Measurements from ENCODE around the gene ALMS1. TPM values are rescaled to one million over a fixed set of nuclear protein-coding genes. Genes with fewer than 3 reads are reported as not detected.

Gene ALMS1
- polyA plus RNA-seq, 1 of the 3 experiments (the other 2 are of a cell fraction): 7.0 TPM

DNA sequence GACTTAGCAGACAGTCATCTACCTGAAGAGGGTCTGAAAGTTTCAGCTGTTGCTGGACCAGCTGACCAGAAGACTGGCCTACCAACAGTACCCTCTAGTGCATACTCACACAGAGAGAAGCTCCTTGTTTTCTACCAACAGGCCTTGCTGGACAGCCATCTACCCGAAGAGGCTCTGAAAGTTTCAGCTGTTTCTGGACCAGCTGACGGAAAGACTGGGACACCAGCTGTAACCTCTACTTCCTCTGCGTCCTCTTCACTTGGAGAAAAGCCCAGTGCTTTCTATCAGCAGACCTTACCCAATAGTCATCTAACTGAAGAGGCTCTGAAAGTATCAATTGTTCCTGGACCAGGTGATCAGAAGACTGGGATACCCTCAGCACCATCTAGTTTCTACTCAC, 63.2 kb downstream of the ALMS1 start:
- Histone ChIP-seq H3K27me3 (ENCODE audit: insufficient read depth) (no peaks in the 10 kb centered on the region), H2AFZ (ENCODE audit: low read depth) (no peak overlapping the region), H3K4me2 (no peak overlapping the region), H3K27ac (ENCODE audit: low read depth in 2 of 2, low read length in 1 of 2) (no peak overlapping the region), H3K4me3 (ENCODE audit: low read depth in 2 of 2, low read length in 1 of 2) (no peak overlapping the region), H3K9ac (no peak overlapping the region), H3F3A (replicated peaks; ENCODE audit: insufficient read depth) (no peaks in the 10 kb centered on the region), H3K36me3 (replicated peaks in 1 of 2; ENCODE audit: control insufficient read depth in 1 of 2, insufficient read depth in 2 of 2, low read length in 1 of 2) (peaks cover 36 to 57% of the 10 kb centered on the region in 2 experiments), H3K9me2 (no peaks in the 10 kb centered on the region), H3K79me2 (ENCODE audit: insufficient read depth) (no peaks in the 10 kb centered on the region), H3K9me3 (no peaks in the 10 kb centered on the region), H4K20me1 (ENCODE audit: insufficient read depth) (no peaks in the 10 kb centered on the region), H3K4me1 (ENCODE audit: control insufficient read depth in 1 of 2, insufficient read depth in 2 of 2, low read depth in 1 of 2, low read length in 1 of 2) (no peaks in the 10 kb centered on the region)
- 79% methylated on average over 3 of the region's 3 CpGs for WGBS (ENCODE audit: low lambda C conversion rate)
- ChIA-PET POLR2A (no interaction called here), CTCF (no interaction called here)
- DNase-seq: no peak
- TF ChIP-seq EZH2phosphoT487 (IDR thresholded peaks at IDR 0.05; ENCODE audit: borderline replicate concordance, low read depth) (no peak), MXI1 (IDR thresholded peaks at IDR 0.05; ENCODE audit: low read depth, low read length) (no peak), RXRA (IDR thresholded peaks at IDR 0.05; ENCODE audit: borderline replicate concordance, low read depth) (no peak), TEAD4 (IDR thresholded peaks at IDR 0.05; ENCODE audit: borderline replicate concordance, insufficient read depth) (no peak), POLR2AphosphoS5 (IDR thresholded peaks at IDR 0.05; ENCODE audit: low read depth, low read length) (no peak)
- TF ChIP-seq, protein P1, sequence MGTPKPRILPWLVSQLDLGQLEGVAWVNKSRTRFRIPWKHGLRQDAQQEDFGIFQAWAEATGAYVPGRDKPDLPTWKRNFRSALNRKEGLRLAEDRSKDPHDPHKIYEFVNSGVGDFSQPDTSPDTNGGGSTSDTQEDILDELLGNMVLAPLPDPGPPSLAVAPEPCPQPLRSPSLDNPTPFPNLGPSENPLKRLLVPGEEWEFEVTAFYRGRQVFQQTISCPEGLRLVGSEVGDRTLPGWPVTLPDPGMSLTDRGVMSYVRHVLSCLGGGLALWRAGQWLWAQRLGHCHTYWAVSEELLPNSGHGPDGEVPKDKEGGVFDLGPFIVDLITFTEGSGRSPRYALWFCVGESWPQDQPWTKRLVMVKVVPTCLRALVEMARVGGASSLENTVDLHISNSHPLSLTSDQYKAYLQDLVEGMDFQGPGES (IDR thresholded peaks at IDR 0.05; ENCODE audit: low read depth, low read length): no peak
- TF ChIP-seq, protein P2, sequence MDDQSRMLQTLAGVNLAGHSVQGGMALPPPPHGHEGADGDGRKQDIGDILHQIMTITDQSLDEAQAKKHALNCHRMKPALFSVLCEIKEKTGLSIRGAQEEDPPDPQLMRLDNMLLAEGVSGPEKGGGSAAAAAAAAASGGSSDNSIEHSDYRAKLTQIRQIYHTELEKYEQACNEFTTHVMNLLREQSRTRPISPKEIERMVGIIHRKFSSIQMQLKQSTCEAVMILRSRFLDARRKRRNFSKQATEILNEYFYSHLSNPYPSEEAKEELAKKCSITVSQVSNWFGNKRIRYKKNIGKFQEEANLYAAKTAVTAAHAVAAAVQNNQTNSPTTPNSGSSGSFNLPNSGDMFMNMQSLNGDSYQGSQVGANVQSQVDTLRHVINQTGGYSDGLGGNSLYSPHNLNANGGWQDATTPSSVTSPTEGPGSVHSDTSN (IDR thresholded peaks at IDR 0.05): no peak

DNA sequence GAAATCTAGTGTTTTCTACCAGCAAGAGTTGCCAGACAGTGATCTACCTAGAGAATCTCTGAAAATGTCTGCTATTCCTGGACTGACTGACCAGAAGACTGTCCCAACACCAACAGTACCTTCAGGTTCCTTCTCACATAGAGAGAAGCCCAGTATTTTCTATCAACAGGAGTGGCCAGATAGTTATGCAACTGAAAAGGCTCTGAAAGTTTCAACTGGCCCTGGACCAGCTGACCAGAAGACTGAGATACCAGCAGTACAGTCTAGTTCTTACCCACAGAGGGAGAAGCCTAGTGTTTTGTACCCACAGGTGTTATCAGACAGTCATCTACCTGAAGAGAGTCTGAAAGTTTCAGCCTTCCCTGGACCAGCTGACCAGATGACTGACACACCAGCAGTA, 63.8 kb downstream of the ALMS1 start:
- Histone ChIP-seq H3K4me2 (no peak overlapping the region), H3K9me3 (no peaks in the 10 kb centered on the region), H3K4me3 (ENCODE audit: low read depth in 2 of 2, low read length in 1 of 2) (no peak overlapping the region), H3K27ac (ENCODE audit: low read depth in 2 of 2, low read length in 1 of 2) (no peak overlapping the region), H3K4me1 (ENCODE audit: control insufficient read depth in 1 of 2, insufficient read depth in 2 of 2, low read depth in 1 of 2, low read length in 1 of 2) (no peaks in the 10 kb centered on the region), H3K79me2 (ENCODE audit: insufficient read depth) (no peaks in the 10 kb centered on the region), H4K20me1 (ENCODE audit: insufficient read depth) (no peaks in the 10 kb centered on the region), H3K9me2 (no peaks in the 10 kb centered on the region), H3K27me3 (ENCODE audit: insufficient read depth) (no peaks in the 10 kb centered on the region), H3F3A (replicated peaks; ENCODE audit: insufficient read depth) (no peaks in the 10 kb centered on the region), H3K36me3 (replicated peaks in 1 of 2; ENCODE audit: control insufficient read depth in 1 of 2, insufficient read depth in 2 of 2, low read length in 1 of 2) (peaks cover 35 to 55% of the 10 kb centered on the region in 2 experiments), H3K9ac (no peak overlapping the region), H2AFZ (ENCODE audit: low read depth) (no peak overlapping the region)
- no peak for TF ChIP-seq MEF2A (IDR thresholded peaks at IDR 0.05; ENCODE audit: borderline replicate concordance, low read depth)
- DNase-seq: no peak
- POLR2A ChIA-PET: no interaction called here
- CTCF ChIA-PET: no interaction called here

DNA sequence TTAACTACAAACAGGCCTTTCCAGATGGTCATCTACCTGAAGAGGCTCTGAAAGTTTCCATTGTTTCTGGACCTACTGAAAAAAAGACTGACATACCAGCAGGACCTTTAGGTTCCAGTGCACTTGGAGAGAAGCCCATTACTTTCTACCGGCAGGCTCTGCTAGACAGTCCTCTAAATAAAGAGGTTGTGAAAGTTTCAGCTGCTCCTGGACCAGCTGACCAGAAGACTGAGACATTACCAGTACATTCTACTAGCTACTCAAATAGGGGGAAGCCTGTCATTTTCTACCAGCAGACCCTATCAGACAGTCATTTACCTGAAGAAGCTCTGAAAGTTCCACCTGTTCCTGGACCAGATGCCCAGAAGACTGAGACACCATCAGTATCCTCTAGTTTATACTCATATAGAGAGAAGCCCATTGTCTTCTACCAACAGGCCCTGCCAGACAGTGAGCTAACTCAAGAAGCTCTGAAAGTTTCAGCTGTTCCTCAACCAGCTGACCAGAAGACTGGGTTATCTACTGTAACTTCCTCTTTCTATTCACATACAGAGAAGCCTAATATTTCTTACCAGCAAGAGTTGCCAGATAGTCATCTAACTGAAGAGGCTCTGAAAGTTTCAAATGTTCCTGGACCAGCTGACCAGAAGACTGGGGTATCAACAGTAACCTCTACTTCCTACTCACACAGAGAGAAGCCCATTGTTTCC, 65.8 kb downstream of the ALMS1 start:
- Histone ChIP-seq H3K36me3 (replicated peaks in 1 of 2; ENCODE audit: control insufficient read depth in 1 of 2, insufficient read depth in 2 of 2, low read length in 1 of 2) (peaks cover 36 to 64% of the 10 kb centered on the region in 2 experiments), H3K4me2 (no peak overlapping the region), H3K27me3 (ENCODE audit: insufficient read depth) (no peaks in the 10 kb centered on the region), H3K9me2 (no peaks in the 10 kb centered on the region), H3K4me1 (ENCODE audit: control insufficient read depth in 1 of 2, insufficient read depth in 2 of 2, low read depth in 1 of 2, low read length in 1 of 2) (no peaks in the 10 kb centered on the region), H3K9ac (no peak overlapping the region), H2AFZ (ENCODE audit: low read depth) (no peak overlapping the region), H3K9me3 (no peaks in the 10 kb centered on the region), H4K20me1 (ENCODE audit: insufficient read depth) (no peaks in the 10 kb centered on the region), H3K27ac (ENCODE audit: low read depth in 2 of 2, low read length in 1 of 2) (no peak overlapping the region), H3K4me3 (ENCODE audit: low read depth in 2 of 2, low read length in 1 of 2) (no peak overlapping the region), H3F3A (replicated peaks; ENCODE audit: insufficient read depth) (peaks cover 4% of the 10 kb centered on the region), H3K79me2 (ENCODE audit: insufficient read depth) (no peaks in the 10 kb centered on the region)
- no peak for DNase-seq
- TF ChIP-seq TCF12 (IDR thresholded peaks at IDR 0.05): no peak
- TF ChIP-seq, protein P3, sequence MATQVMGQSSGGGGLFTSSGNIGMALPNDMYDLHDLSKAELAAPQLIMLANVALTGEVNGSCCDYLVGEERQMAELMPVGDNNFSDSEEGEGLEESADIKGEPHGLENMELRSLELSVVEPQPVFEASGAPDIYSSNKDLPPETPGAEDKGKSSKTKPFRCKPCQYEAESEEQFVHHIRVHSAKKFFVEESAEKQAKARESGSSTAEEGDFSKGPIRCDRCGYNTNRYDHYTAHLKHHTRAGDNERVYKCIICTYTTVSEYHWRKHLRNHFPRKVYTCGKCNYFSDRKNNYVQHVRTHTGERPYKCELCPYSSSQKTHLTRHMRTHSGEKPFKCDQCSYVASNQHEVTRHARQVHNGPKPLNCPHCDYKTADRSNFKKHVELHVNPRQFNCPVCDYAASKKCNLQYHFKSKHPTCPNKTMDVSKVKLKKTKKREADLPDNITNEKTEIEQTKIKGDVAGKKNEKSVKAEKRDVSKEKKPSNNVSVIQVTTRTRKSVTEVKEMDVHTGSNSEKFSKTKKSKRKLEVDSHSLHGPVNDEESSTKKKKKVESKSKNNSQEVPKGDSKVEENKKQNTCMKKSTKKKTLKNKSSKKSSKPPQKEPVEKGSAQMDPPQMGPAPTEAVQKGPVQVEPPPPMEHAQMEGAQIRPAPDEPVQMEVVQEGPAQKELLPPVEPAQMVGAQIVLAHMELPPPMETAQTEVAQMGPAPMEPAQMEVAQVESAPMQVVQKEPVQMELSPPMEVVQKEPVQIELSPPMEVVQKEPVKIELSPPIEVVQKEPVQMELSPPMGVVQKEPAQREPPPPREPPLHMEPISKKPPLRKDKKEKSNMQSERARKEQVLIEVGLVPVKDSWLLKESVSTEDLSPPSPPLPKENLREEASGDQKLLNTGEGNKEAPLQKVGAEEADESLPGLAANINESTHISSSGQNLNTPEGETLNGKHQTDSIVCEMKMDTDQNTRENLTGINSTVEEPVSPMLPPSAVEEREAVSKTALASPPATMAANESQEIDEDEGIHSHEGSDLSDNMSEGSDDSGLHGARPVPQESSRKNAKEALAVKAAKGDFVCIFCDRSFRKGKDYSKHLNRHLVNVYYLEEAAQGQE (IDR thresholded peaks at IDR 0.05; ENCODE audit: low read depth, low read length): no peak
- no peak for TF ChIP-seq RXRA (IDR thresholded peaks at IDR 0.05; ENCODE audit: borderline replicate concordance, low read depth)
- no peak for TF ChIP-seq TEAD4 (IDR thresholded peaks at IDR 0.05; ENCODE audit: borderline replicate concordance, insufficient read depth)
- TF ChIP-seq MEF2A (IDR thresholded peaks at IDR 0.05; ENCODE audit: borderline replicate concordance, low read depth): no peak
- no peak for TF ChIP-seq POLR2AphosphoS5 (IDR thresholded peaks at IDR 0.05; ENCODE audit: low read depth, low read length)
- TF ChIP-seq FOSL2 (IDR thresholded peaks at IDR 0.05; ENCODE audit: borderline replicate concordance, low read depth): no peak
- no peak for TF ChIP-seq NRF1 (IDR thresholded peaks at IDR 0.05; ENCODE audit: low read depth, low read length)
- no peak for TF ChIP-seq FOXM1 (IDR thresholded peaks at IDR 0.05; ENCODE audit: low read depth)
- no peak for TF ChIP-seq RFX5 (IDR thresholded peaks at IDR 0.05; ENCODE audit: low read length)
- no peak for TF ChIP-seq SMC3 (IDR thresholded peaks at IDR 0.05; ENCODE audit: low read depth, low read length)
- 100% methylated on average over 1 of the region's 1 CpG for WGBS (ENCODE audit: low lambda C conversion rate)
- ChIA-PET POLR2A (no interaction called here), CTCF (interaction anchor here (1.1 kb wide), 1 partner anchor 64 kb away, joined by 3 read pairs; no protein-coding TSS in a partner anchor)
